PFSK-1 (cell line): ENCODE data around the gene ADGB.

Experiments
- FOXP2 ChIP-seq: optimal IDR thresholded peaks from 2 replicates; pipeline ENCODE3; 2011; ENCODE audit warnings: borderline replicate concordance, control low read depth, inconsistent platforms; ENCODE audit not compliant: insufficient read depth; ENCODE audit errors: extremely low read length, extremely low read depth
- POLR2AphosphoS5 ChIP-seq: IDR thresholded peaks from 2 replicates; pipeline ENCODE4 v1.6.1; 2012; ENCODE audit warnings: low read depth, mild to moderate bottlenecking, control low read depth, low read length, moderate library complexity
- SIN3A ChIP-seq: IDR thresholded peaks from 2 replicates; pipeline ENCODE4 v1.6.1; 2012; ENCODE audit warnings: mild to moderate bottlenecking, low read length, moderate library complexity, borderline replicate concordance; ENCODE audit not compliant: insufficient read depth
- TAF1 ChIP-seq: IDR thresholded peaks from 2 replicates; pipeline ENCODE4 v1.6.1; 2012; ENCODE audit warnings: low read length, control low read depth, borderline replicate concordance; ENCODE audit not compliant: insufficient read depth
- TF ChIP-seq, protein P1 (sequence below), 2 experiments: IDR thresholded peaks; 2 replicates each; pipeline versions ENCODE4 v1.6.1 to v1.8.0; 2011 to 2012; ENCODE audit warnings: low read depth in 2 of 2, low read length in 2 of 2, control low read depth in 1 of 2, inconsistent platforms in 1 of 2, mild to moderate bottlenecking in 1 of 2, moderate library complexity in 1 of 2; ENCODE audit not compliant: insufficient read depth in 1 of 2

Gene ADGB

GRCh38 chr6:146628350-146628749 is 29.6 kb downstream of the ADGB start:
- no peak for TF ChIP-seq TAF1
- no peak for TF ChIP-seq SIN3A

DNA sequence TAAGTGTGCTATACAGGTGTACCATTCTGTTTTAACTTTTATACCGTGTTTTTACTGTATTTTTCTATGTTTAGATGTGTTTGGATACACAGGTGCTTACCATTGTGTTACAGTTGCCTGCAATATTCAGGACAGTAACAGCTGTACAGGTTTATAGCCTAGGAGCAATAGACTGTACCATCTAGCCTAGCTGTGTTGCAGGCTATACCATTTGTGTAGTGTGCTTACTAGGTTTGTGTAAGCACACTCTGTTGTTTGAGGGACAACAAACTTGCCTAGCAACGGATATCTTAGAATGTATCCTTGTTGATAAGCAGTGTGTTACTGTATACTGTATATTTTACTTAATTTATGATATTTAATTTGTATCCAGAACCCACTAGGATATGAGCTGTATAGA is 35.2 kb downstream of the ADGB start:
- TF ChIP-seq FOXP2 (no peak), SIN3A (no peak), TAF1 (no peak), POLR2AphosphoS5 (no peak)
- TF ChIP-seq, protein P1, sequence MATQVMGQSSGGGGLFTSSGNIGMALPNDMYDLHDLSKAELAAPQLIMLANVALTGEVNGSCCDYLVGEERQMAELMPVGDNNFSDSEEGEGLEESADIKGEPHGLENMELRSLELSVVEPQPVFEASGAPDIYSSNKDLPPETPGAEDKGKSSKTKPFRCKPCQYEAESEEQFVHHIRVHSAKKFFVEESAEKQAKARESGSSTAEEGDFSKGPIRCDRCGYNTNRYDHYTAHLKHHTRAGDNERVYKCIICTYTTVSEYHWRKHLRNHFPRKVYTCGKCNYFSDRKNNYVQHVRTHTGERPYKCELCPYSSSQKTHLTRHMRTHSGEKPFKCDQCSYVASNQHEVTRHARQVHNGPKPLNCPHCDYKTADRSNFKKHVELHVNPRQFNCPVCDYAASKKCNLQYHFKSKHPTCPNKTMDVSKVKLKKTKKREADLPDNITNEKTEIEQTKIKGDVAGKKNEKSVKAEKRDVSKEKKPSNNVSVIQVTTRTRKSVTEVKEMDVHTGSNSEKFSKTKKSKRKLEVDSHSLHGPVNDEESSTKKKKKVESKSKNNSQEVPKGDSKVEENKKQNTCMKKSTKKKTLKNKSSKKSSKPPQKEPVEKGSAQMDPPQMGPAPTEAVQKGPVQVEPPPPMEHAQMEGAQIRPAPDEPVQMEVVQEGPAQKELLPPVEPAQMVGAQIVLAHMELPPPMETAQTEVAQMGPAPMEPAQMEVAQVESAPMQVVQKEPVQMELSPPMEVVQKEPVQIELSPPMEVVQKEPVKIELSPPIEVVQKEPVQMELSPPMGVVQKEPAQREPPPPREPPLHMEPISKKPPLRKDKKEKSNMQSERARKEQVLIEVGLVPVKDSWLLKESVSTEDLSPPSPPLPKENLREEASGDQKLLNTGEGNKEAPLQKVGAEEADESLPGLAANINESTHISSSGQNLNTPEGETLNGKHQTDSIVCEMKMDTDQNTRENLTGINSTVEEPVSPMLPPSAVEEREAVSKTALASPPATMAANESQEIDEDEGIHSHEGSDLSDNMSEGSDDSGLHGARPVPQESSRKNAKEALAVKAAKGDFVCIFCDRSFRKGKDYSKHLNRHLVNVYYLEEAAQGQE (IDR thresholded peaks at IDR 0.05; ENCODE audit: insufficient read depth in 1 of 2, low read depth in 2 of 2, low read length in 2 of 2), result no peak

DNA sequence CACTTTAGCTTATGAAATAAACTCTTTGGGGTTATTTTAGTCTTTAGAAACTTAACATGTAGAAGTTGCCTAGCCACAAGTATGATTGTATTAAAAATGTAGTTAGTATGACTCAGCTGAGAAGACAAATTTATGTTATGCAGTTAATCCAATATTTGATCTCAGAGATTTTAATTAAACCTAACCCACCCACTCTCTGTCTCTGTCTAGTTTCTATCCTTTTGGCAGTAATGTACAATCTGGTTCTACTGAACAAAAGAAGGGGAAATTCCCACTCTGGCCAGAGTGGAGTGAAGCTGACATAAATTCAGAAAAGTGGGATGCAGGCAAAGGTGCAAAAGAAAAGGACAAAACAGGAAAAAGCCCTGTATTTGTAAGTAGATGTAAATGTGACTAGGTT is 36.4 kb downstream of the ADGB start:
- TF ChIP-seq TAF1, result no peak
- no peak for TF ChIP-seq SIN3A
- no peak for TF ChIP-seq FOXP2
- no peak for TF ChIP-seq POLR2AphosphoS5
- TF ChIP-seq, protein P1 (IDR thresholded peaks at IDR 0.05; ENCODE audit: insufficient read depth in 1 of 2, low read depth in 2 of 2, low read length in 2 of 2), result no peak

GRCh38 chr6:146636481-146636880 is 37.7 kb downstream of the ADGB start:
- TF ChIP-seq POLR2AphosphoS5 (no peak), SIN3A (no peak), TAF1 (no peak), FOXP2 (no peak)
- TF ChIP-seq, protein P1 (IDR thresholded peaks at IDR 0.05; ENCODE audit: insufficient read depth in 1 of 2, low read depth in 2 of 2, low read length in 2 of 2), result no peak

- TF ChIP-seq SIN3A, result no peak
- no peak for TF ChIP-seq TAF1
- no peak for TF ChIP-seq POLR2AphosphoS5
- no peak for TF ChIP-seq FOXP2
- TF ChIP-seq, protein P1 (IDR thresholded peaks at IDR 0.05; ENCODE audit: insufficient read depth in 1 of 2, low read depth in 2 of 2, low read length in 2 of 2), result no peak
Measured at GRCh38 chr6:146642921-146643320, 44.1 kb downstream of the ADGB start.
